Gastroesophageal sphincter (tissue), 3 donors: Measurements from ENCODE around the gene GLG1.

Source experiments
- CTCF ChIP-seq, 4 experiments: fragments of 200-600 bp in 2 of 4; fragments of 450-650 bp in 2 of 4; sonication (generic) in 1 of 4; IDR thresholded peaks; one replicate each; pipeline ENCODE4 v1.5.1; 2017 to 2019; ENCODE audit warnings: antibody characterized with exemption in 4 of 4, mild to moderate bottlenecking in 2 of 4, moderate library complexity in 2 of 4
- EP300 ChIP-seq: sonication (generic); formaldehyde crosslinking; IDR thresholded peaks from one replicate; pipeline ENCODE4 v1.6.1; 2017; ENCODE audit warnings: antibody characterized with exemption, mild to moderate bottlenecking
- POLR2A ChIP-seq, 2 donors: fragments of 450-650 bp; IDR thresholded peaks; one replicate each; pipeline ENCODE4 v1.6.1; 2017; ENCODE audit warnings: antibody characterized with exemption in 2 of 2, mild to moderate bottlenecking in 2 of 2, moderate library complexity in 1 of 2
- POLR2AphosphoS5 ChIP-seq: sonication (generic); formaldehyde crosslinking; IDR thresholded peaks from one replicate; pipeline ENCODE4 v1.6.1; 2017; ENCODE audit warnings: antibody characterized with exemption

- TF ChIP-seq POLR2A (IDR thresholded peaks at IDR 0.05) (no peak), CTCF (IDR thresholded peaks at IDR 0.05) (no peak), POLR2AphosphoS5 (no peak), EP300 (no peak)
Observed at GRCh38 chr16:74583926-74584666, 22.8 kb downstream of the GLG1 start.
